Measurements from ENCODE around the gene GPD1. TPM values are rescaled to one million over a fixed set of nuclear protein-coding genes. Genes with fewer than 3 reads are reported as not detected.
"Not testable (repeated sequence)": the region's sequence is repeated elsewhere in the genome, so short reads cannot be mapped to it uniquely, and the experiment has no call there.

Gene GPD1
- total RNA-seq, 1 donor = 0.36 TPM

- H3K4me3 ChIP-seq (ENCODE audit: low read depth, low read length) = no peak overlapping the region
- TF ChIP-seq, protein P1, sequence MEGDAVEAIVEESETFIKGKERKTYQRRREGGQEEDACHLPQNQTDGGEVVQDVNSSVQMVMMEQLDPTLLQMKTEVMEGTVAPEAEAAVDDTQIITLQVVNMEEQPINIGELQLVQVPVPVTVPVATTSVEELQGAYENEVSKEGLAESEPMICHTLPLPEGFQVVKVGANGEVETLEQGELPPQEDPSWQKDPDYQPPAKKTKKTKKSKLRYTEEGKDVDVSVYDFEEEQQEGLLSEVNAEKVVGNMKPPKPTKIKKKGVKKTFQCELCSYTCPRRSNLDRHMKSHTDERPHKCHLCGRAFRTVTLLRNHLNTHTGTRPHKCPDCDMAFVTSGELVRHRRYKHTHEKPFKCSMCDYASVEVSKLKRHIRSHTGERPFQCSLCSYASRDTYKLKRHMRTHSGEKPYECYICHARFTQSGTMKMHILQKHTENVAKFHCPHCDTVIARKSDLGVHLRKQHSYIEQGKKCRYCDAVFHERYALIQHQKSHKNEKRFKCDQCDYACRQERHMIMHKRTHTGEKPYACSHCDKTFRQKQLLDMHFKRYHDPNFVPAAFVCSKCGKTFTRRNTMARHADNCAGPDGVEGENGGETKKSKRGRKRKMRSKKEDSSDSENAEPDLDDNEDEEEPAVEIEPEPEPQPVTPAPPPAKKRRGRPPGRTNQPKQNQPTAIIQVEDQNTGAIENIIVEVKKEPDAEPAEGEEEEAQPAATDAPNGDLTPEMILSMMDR (IDR thresholded peaks at IDR 0.05; ENCODE audit: insufficient read depth, low read length) = no peak
- DNase-seq (ENCODE audit: low read depth) = no peak
Observed at GRCh38 chr12:50079771-50080170, 24.0 kb upstream of the GPD1 start.

DNA sequence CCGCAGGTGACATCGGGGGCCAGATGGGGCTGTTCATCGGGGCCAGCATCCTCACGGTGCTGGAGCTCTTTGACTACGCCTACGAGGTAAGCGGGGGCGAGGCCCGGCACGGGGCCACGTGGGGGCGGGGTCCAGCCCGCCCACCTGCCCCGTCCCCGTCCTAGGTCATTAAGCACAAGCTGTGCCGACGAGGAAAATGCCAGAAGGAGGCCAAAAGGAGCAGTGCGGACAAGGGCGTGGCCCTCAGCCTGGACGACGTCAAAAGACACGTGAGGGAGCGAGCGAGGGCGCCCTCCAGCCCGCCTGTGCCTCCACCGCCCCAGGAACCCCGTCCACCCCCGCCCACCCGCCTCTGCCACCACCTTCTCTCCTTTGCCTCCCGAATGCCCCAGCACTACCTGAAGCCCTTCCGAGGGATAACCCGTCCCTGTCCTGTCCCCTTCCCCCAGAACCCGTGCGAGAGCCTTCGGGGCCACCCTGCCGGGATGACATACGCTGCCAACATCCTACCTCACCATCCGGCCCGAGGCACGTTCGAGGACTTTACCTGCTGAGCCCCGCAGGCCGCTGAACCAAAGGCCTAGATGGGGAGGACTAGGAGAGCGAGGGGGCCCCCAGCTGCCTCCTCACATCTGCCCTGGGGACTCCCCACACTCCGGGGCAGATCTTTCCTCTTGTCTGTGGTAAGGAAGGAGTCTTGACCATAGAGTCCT is 22.6 kb upstream of the GPD1 start:
- no peak for DNase-seq (ENCODE audit: low read depth)
- no peak overlapping the region for H3K4me3 ChIP-seq (ENCODE audit: low read depth, low read length)
- TF ChIP-seq, protein P1 (IDR thresholded peaks at IDR 0.05; ENCODE audit: insufficient read depth, low read length) = no peak

DNA sequence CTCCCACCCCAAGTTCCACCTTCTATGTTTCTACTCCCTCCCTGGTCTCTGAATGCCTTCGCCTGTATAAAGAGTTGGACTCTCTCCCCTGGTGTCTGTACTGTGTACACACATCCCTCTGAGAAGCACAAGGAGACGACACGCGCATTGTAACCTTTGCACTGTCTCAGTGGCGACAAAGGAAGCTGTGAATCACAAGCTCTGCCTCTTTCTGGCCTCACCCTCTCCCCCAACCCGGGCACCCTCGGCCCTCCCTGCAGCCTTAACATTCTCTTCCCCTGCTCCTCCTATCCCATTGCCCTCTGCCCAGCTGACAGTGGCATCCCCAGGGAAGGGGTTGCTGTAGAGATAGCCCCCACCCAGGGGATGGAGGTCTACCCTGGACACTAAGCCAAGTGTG is 21.2 kb upstream of the GPD1 start:
- DNase-seq (ENCODE audit: low read depth) = no peak
- no peak overlapping the region for H3K4me3 ChIP-seq (ENCODE audit: low read depth, low read length)
- TF ChIP-seq, protein P1 (IDR thresholded peaks at IDR 0.05; ENCODE audit: insufficient read depth, low read length) = no peak

DNA sequence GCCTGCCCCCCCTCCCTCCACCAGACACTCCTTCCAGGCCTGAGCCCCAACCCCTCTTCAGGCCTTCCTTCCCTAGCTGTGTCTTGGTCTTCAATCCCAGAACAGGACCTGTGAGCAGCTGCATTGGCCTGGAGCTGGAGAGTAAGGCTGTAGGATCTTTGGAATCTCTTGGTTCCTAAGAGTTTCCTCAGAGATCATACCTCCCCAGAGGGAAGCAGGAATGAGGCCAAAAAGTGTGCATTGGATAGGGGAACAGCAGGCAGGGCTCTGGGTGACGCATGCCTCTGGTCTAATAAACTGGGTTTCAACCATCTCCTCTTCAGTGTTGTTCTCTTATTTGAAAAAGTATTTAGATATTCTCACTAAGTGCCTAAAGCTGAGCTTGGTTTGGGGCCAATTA is 20.5 kb upstream of the GPD1 start:
- DNase-seq (ENCODE audit: low read depth) = peak; percentile 47
- TF ChIP-seq, protein P1 (IDR thresholded peaks at IDR 0.05; ENCODE audit: insufficient read depth, low read length) = no peak
- H3K4me3 ChIP-seq (ENCODE audit: low read depth, low read length) = no peak overlapping the region

DNA sequence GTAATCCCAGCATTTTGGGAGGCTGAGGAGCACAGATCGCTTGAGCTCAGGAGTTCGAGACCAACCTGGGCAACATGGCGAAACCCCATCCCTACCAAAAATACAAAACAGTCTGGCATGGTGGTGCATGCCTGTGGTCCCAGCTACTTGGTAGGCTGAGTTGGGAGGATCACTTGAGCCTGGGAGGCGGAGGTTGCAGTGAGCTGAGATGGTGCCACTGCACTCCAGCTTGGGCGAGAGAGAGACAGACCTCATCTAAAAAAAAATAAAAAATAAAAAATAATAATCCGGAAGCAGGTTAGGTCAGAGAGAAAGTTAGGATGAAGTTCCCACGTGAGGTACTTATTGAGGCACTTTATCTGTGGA is 19.4 kb upstream of the GPD1 start:
- DNase-seq (ENCODE audit: low read depth) = not testable (repeated sequence)
- H3K4me3 ChIP-seq (ENCODE audit: low read depth, low read length) = peak overlapping the region; percentile 75

DNA sequence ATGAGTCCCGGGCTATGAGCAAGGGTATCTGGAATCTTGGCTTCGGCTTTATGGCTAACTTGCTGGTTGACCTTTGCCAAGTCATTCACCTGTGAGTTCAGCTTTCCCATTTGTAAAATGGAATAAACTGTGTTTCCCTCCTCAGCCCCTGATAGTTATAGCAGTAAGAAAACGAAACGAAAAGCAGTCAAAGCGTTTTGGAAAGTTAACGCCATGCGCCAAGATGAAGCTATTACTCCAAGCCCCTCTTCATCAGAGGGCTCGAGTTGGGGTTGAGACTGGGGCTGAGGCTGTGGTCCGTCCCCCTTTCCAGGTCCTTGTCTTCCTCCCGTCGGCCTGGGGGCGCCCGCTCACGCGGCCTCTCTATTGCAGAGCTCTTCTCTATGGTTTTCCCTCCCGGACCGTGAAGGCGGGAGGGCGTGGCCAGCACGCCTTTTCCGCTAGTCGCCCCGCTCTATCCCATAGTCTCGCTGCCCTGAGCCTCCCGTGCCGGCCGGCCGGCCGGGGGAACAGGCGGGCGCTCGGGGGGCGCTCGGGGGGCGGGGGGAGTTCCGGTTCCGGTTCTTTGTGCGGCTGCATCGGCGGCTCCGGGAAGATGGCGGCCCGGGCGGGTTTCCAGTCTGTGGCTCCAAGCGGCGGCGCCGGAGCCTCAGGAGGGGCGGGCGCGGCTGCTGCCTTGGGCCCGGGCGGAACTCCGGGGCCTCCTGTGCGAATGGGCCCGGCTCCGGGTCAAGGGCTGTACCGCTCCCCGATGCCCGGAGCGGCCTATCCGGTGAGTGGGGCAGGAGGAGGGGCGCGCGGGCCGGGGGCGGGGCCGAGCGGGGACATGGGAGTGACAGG is 18.8 kb upstream of the GPD1 start, which contains the start of gene SMARCD1:
SMARCD1 (plus strand) TSS at position 568 of the 840 bp plus-strand sequence; CDS start at position 596, 28 bp downstream.
- H3K4me3 ChIP-seq (ENCODE audit: low read depth, low read length) = peak within 1 kb of the TSS; percentile 75
- DNase-seq (ENCODE audit: low read depth) = peak; percentile 91
- TF ChIP-seq, protein P1 (IDR thresholded peaks at IDR 0.05; ENCODE audit: insufficient read depth, low read length) = peak; percentile 38

DNA sequence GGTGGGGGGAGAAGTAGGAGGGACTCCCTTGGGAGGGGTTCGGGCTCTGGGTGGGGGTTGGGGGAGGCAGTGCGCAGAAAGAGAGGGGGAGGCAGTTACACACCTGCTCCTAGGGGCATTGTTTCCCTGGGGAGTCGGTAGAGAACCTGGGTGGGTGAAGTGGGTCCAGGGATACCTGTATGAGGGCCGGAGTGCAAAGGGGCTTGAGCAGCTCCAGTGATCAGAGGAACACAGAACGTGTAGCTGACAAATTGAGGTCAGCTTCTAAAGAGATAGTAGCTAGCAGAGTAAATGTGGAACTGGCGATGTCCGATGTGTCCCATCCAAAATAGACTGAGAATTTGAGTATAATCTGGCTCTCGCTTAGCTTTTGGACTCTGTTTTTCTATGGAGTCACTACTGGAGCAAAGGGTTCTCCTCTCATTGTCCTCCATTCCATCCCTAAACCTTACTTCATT is 18.2 kb upstream of the GPD1 start:
- H3K4me3 ChIP-seq (ENCODE audit: low read depth, low read length) = peak overlapping the region; percentile 75
- peak; percentile 19 for DNase-seq (ENCODE audit: low read depth)
- TF ChIP-seq, protein P1 (IDR thresholded peaks at IDR 0.05; ENCODE audit: insufficient read depth, low read length) = no peak

All from fibroblast of the aortic adventitia (primary cell).